ENCODE measurements around the gene CLTB. TPM values are rescaled to one million over a fixed set of nuclear protein-coding genes. Genes with fewer than 3 reads are reported as not detected.
A peak's percentile ranks its signal among the peaks of the same experiment; 100 is the strongest.

Gene CLTB
- total and polyA plus RNA-seq, 2 donors = 29.6 to 146 TPM

DNA sequence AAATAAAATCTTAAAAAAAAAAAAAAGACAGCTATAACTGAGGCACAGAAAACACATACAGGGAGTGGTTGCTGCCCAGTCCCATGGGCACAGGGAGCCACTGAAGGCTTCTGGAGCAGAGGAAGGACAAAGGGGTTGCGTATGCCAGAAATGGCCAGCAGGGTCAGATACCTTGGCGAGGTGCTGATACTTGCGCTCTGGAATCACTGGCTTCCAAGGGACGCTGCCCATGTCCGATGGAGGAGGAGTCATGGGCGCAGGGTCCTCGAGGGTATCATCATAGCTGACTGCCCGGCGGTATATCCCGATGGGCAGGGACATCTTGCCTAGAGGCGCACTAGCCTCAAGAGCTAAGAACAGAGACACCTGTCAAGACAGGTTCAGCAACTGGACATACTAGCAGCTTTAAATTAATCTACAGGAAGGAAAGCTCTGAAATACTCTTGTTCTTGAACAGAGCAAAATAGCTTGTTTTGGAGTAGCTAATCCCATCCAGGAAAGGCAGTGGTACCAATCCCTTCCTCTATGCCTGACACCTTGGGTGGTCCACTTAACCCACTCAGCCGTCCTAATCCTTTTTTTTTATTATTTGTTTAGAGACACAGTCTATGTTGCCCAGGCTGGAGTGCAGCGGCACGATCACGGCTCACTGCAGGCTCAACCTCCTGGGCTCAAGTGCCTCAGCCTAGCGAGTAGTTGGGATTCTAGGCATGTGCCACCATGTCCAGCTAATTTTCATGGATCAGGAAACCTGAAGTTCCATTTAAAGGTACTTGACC lies 60.8 kb downstream of the CLTB start:
- Histone ChIP-seq H3K27ac (ENCODE audit: low read depth) (no peak overlapping the region), H3K4me1 (ENCODE audit: insufficient read depth) (no peaks in the 10 kb centered on the region), H3K4me3 (ENCODE audit: low read depth, low read length) (no peak overlapping the region), H3K36me3 (ENCODE audit: insufficient read depth) (peaks cover 2% of the 10 kb centered on the region)
- WGBS = 83% methylated on average over 16 of the region's 16 CpGs
- no peak for DNase-seq (ENCODE audit: extremely low spot score)

DNA sequence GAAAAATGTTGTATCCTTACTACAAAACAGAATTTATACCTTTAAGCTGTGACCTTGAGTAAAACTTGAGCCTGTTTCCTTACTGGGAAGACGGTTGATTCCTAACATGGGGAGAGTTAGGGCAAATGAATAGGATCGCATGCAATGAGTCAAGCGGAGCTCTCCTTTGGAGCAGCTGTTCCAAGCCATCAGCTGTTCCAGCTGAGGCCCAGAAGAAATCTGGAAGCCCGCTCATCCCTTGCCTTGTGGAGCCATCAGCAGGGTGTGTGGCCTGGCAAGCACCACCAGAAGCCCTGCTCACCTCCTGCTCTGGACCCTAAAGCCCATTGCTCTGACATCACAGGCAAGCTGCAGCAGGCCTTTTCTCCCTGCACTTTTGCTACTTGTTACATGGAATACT lies 62.8 kb downstream of the CLTB start:
- Histone ChIP-seq H3K4me1 (ENCODE audit: insufficient read depth) (no peaks in the 10 kb centered on the region), H3K4me3 (ENCODE audit: low read depth, low read length) (no peak overlapping the region), H3K36me3 (ENCODE audit: insufficient read depth) (peaks cover 2% of the 10 kb centered on the region), H3K27ac (ENCODE audit: low read depth) (no peak overlapping the region)
- no peak for DNase-seq (ENCODE audit: extremely low spot score)
- 95% methylated on average over 4 of the region's 4 CpGs for WGBS

DNA sequence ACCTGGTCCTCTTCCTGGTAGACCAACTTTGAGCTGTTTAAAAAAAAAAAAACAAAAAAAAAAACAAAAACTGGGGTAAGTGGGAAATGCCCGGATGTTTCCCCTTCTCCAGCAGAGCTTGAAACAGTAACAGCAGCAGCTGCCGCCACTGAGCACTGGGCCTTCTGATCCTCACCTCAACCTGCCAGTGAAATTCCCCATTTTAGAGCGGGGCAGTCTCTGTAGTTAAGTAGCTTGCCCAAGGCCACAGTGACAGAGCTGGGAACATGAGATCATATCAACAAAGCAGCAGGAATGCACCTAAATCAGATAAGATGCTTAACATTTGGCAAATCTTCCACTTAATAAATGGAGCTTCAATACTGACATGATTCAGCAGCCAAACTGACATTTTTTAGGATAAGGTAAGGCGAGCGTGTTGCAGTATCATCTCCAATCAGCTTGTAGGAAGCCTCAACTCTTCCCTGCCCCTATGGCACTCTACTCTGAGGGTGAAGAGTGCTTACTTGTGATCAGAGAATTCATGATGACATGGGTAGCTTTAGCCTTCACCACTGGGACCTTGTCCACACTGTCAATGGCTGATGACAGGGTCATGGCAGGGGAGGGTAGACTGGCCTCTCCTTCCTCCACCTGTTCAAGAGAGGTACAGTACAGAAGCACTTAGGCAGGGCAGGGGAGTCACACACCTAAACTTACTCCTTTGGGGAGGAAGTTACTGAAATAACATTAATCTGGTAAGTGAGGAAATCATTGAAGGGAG lies 64.0 kb downstream of the CLTB start:
- no peak overlapping the region for H3K4me3 ChIP-seq (ENCODE audit: low read depth, low read length)
- WGBS = 93% methylated on average over 5 of the region's 5 CpGs
- no peaks in the 10 kb centered on the region for H3K4me1 ChIP-seq (ENCODE audit: insufficient read depth)
- H3K36me3 ChIP-seq (ENCODE audit: insufficient read depth) = peaks cover 2% of the 10 kb centered on the region
- no peak overlapping the region for H3K27ac ChIP-seq (ENCODE audit: low read depth)
- no peak for DNase-seq (ENCODE audit: extremely low spot score)

DNA sequence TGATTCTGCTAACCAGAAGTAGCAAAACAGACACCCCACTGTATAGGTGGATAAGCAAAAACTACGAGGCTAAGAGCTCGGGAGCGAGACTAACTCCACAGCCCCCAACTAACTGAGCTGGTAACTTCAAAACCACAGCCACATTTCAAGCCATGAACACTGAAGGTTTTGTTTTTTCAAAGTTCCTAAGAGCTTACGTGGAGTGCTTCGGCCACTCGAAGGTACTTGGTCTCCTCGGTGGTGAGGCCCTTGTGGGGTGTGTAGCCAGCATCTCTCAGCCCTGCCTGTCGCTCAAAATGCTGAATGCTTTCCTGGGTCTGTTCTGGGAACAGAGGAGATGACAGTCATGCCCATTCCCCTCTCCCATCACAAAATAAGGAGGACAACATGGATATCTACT lies 65.9 kb downstream of the CLTB start:
- H3K4me3 ChIP-seq (ENCODE audit: low read depth, low read length) = no peak overlapping the region
- H3K4me1 ChIP-seq (ENCODE audit: insufficient read depth) = no peaks in the 10 kb centered on the region
- no peak for DNase-seq (ENCODE audit: extremely low spot score)
- H3K27ac ChIP-seq (ENCODE audit: low read depth) = no peak overlapping the region
- peaks cover 2% of the 10 kb centered on the region for H3K36me3 ChIP-seq (ENCODE audit: insufficient read depth)
- 92% methylated on average over 8 of the region's 8 CpGs for WGBS

DNA sequence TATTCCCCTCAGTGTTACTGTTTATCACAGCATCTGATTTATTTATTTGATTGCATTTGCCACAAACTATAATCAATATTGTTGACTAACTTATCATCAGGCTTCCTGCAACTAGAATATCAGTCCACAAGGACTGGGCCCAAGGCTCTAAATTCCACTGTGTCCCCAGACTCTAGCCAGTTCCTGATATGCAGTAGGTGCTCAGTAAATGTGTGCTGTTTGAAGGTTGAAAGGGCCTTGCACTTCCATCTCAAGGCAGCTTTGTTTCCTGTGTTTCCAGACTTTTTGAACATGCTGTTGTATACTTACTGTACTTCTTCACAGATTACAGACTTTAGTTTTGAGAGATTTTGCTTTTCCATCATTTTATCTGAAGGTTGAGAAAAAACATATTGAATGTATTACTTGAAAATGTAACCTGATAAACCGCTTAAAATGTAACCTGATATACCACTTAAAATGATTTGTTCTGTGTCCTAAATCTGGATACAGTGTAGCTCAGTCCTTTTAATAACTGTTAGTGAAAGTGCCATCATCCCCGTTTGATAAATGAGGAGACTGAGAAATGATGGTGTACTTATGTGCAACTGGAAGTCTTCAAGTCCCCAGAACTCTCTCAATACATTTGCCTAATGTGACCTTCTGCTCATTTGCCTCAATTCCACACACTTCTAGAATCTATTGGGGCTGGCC lies 73.4 kb downstream of the CLTB start:
- no peaks in the 10 kb centered on the region for H3K4me1 ChIP-seq (ENCODE audit: insufficient read depth)
- no peak overlapping the region for H3K27ac ChIP-seq (ENCODE audit: low read depth)
- no peak overlapping the region for H3K4me3 ChIP-seq (ENCODE audit: low read depth, low read length)
- 48% methylated on average over 2 of the region's 2 CpGs for WGBS
- H3K36me3 ChIP-seq (ENCODE audit: insufficient read depth) = peaks cover 1% of the 10 kb centered on the region
- no peak for DNase-seq (ENCODE audit: extremely low spot score)

Small RNA genes within 50 kb of the gene (small RNA-seq; reads per million reads assigned to genes)
- gene AC010297.1 (not detected), gene MIR1271 (42.1 reads per million, percentile 96 among the genes with 10 or more reads in this experiment)

Other genes starting within 250 kb of the CLTB start
- gene SIMC1, start 178.1 kb downstream of the CLTB start, total RNA-seq = 13.5 TPM
- 11.7 TPM for gene SIMC1, start 178.1 kb downstream of the CLTB start, polyA plus RNA-seq
- gene KIAA1191, start 54.8 kb downstream of the CLTB start, total RNA-seq = 38.1 TPM
- 91.8 TPM for gene KIAA1191, start 54.8 kb downstream of the CLTB start, polyA plus RNA-seq
- 20.8 TPM for gene ARL10, start 51.1 kb downstream of the CLTB start, total RNA-seq
- 3.6 TPM for gene ARL10, start 51.1 kb downstream of the CLTB start, polyA plus RNA-seq
- 3.2 TPM for gene NOP16, start 27.9 kb downstream of the CLTB start, total RNA-seq
- 27.9 TPM for gene NOP16, start 27.9 kb downstream of the CLTB start, polyA plus RNA-seq
- 62.0 TPM for gene HIGD2A, start 27.8 kb downstream of the CLTB start, total RNA-seq
- gene HIGD2A, start 27.8 kb downstream of the CLTB start, polyA plus RNA-seq = 188 TPM
- gene FAF2, start 31.8 kb upstream of the CLTB start, total RNA-seq = 43.4 TPM
- gene FAF2, start 31.8 kb upstream of the CLTB start, polyA plus RNA-seq = 21.0 TPM
- 8.1 TPM for gene RNF44, start 120.9 kb upstream of the CLTB start, total RNA-seq
- gene RNF44, start 120.9 kb upstream of the CLTB start, polyA plus RNA-seq = 25.8 TPM
- gene CDHR2, start 132.8 kb upstream of the CLTB start, total RNA-seq = not detected
- gene CDHR2, start 132.8 kb upstream of the CLTB start, polyA plus RNA-seq = not detected
- gene GPRIN1, start 193.6 kb upstream of the CLTB start, total RNA-seq = 1.3 TPM
- 0.42 TPM for gene GPRIN1, start 193.6 kb upstream of the CLTB start, polyA plus RNA-seq
- not detected for gene SNCB, start 214.0 kb upstream of the CLTB start, total RNA-seq
- 0.08 TPM for gene SNCB, start 214.0 kb upstream of the CLTB start, polyA plus RNA-seq
- gene EIF4E1B, start 214.1 kb upstream of the CLTB start, total RNA-seq = not detected
- not detected for gene EIF4E1B, start 214.1 kb upstream of the CLTB start, polyA plus RNA-seq
- 19.3 TPM for gene TSPAN17, start 230.9 kb upstream of the CLTB start, total RNA-seq
- 26.3 TPM for gene TSPAN17, start 230.9 kb upstream of the CLTB start, polyA plus RNA-seq

All from urinary bladder (tissue), 4 donors.